G401 (cell line): ENCODE results near the gene SLC18A2. TPM values are rescaled to one million over a fixed set of nuclear protein-coding genes. Genes with fewer than 3 reads are reported as not detected.
"Not testable (repeated sequence)": the region's sequence is repeated elsewhere in the genome, so short reads cannot be mapped to it uniquely, and the experiment has no call there.

ENCODE experiments used
- DNase-seq: peaks from one replicate; pipeline ENCODE4 v3.0.0-alpha.2; 2015; ENCODE audit warnings: low spot score
- in situ Hi-C: cut with HindIII; loops from 2 replicates; pipeline ENCODE4 v1.10.0; 2016; ENCODE audit warnings: low sequenced_read_pairs, mixed read lengths
- total RNA-seq: library from RNA; depleted of rRNA; stranded (reverse); fragments of >200 nt; shearing (Covaris generic); gene quantifications from 2 replicates; pipeline ENCODE4 v1.2.3, GENCODE V29; 2014

Gene SLC18A2
- total RNA-seq, 1 experiment from 2014 or later = not detected

DNA sequence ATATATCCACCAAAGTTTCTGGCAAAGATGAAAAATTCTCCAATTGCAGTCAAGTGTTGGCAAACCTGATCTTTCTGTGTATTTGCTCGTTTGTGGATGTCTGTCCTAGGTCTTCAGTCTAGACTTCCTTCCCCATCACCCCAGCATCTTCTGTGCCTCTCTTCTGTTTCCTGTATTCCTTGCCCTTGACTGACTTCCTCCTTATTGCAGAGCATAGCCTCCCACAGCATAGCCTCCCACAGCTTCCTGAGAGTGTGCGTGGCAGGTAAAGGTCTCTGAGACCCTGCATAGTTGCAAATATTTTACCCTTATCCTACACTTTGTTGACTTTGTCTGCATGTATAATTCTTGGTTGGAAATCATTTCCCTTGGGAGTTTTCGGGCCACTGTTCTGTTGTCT, 18.4 kb downstream of the SLC18A2 start:
- DNase-seq = no peak
- in situ Hi-C loops = no loop called here

GRCh38 chr10:117260084-117260483, 19.2 kb downstream of the SLC18A2 start:
- in situ Hi-C loops = no loop called here
- no peak for DNase-seq

DNA sequence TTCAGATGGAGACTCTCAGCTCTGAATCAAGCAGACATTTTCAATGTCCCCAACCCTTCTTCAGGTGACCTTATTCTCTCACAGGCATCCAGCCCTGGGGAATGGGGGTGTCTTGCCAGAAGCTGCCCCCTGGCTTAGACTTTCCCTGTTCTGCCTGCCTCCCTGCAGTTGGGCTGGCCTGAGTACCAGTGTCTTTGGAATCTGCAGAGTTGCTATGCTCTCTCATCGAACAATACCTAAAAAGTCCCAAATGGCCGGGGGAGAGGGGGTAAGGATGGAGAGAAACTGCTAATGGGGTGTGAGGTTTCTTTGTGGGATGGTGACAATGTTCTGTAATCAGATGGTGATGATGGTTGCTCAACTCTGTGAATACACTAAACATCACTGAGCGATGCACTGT, 20.6 kb downstream of the SLC18A2 start:
- in situ Hi-C loops = no loop called here
- no peak for DNase-seq

DNA sequence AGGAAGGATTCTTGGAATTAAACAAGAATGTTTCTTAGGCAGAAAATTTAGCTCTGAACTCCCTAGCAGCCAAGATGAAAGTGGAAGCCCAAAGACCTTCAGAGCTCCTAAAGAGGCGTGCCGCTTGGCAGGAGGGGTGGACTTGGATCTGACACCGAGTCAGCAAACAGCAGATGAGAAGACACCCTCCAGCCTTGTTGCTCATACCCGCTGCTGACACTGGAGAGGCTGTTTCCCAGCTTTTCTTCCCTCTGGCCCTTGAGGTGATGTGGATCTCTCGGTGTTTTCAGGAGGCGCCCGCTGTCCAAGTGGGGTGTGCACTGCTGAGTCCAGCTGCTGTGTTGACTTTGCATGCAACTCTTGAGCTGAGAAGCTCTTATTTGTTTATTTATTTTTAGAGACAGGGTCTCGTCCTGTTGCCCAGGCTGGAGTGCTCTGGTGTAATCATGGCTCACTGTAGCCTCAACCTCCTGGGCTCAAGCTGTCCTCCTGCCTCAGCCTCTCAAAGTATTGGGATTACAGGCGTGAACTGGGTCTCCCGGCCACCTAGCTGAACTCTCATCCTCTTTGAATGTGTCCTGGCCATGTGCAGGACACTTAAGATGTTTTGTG, 21.5 kb downstream of the SLC18A2 start:
- DNase-seq = no peak
- in situ Hi-C loops = no loop called here

DNA sequence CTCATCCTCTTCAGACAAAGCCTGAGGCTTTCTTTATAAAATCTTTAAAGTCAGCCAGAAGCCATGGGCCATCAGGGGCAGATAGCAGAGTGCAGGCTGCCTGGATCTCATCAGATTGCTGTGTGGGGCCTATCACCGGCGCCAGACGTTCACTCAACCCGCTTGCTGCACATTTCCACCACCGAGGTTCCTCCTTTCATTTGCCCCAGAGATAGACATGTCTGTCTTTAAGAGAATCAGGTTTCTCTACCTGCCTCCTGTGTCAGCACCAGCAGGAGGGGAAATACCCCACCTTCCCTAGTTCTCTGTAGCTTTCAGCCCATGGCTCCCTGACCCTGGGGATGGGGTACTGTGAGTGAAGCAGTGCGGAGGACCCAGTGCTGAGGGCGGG, 22.0 kb downstream of the SLC18A2 start:
- no peak for DNase-seq
- in situ Hi-C loops = no loop called here

GRCh38 chr10:117264782-117265181, 23.9 kb downstream of the SLC18A2 start:
- in situ Hi-C loops = no loop called here
- DNase-seq = peak; percentile 73

DNA sequence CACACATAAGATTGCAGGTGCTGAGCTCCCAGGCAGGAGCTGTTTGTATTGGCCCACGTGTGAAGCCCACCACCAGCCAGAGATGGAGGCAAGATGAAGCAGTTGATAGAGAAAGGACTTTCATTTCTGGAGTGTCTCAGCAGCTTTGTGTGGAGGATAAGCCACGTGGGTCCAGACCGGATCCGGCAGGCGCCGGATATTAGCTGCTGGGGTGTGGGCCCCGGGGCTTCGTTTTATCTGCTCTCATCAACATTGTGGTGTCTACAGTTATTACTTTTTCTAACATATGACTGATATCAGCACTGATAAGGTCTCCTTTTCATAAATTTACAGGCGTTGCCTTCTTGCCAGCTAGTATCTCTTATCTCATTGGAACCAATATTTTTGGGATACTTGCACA, 25.5 kb downstream of the SLC18A2 start:
- no peak for DNase-seq
- in situ Hi-C loops = no loop called here

GRCh38 chr10:117266812-117267211, 25.9 kb downstream of the SLC18A2 start:
- DNase-seq = no peak
- in situ Hi-C loops = no loop called here

DNA sequence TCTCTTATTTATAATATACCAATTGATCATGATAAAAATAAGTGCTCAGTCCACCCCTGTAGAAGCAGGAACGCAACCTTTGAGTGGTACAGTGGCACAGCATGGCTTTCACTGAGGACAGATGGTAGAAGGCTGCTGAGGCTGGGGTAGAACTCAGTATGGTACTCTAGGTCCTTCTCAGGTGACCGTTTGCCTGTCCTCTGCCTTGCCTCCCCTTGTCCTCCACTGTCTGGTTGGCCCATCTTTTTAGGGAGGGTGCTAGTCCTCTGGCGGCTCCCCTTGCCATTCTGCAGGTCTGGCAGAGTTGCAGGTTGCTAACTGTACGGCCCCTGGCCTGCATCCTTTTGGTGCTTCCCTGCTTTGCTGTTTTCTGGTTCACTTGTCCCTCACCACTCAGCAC, 27.3 kb downstream of the SLC18A2 start:
- in situ Hi-C loops = no loop called here
- no peak for DNase-seq

DNA sequence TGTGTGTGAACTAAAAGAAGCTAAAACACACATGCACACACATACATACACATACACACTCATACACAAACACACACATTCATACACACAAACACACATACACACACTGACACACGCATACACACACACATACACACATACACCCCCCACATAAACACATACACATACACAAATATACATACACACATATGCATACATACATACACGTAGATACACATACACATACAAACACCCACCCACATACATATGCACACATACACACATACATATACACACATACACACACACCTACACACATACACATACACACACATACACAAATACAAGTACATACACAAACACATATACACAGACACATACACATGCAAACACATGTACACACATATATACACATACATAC, 28.0 kb downstream of the SLC18A2 start:
- DNase-seq = no peak
- in situ Hi-C loops = no loop called here

- in situ Hi-C loops = no loop called here
Measured at GRCh38 chr10:117271427-117271826, 30.5 kb downstream of the SLC18A2 start.

DNA sequence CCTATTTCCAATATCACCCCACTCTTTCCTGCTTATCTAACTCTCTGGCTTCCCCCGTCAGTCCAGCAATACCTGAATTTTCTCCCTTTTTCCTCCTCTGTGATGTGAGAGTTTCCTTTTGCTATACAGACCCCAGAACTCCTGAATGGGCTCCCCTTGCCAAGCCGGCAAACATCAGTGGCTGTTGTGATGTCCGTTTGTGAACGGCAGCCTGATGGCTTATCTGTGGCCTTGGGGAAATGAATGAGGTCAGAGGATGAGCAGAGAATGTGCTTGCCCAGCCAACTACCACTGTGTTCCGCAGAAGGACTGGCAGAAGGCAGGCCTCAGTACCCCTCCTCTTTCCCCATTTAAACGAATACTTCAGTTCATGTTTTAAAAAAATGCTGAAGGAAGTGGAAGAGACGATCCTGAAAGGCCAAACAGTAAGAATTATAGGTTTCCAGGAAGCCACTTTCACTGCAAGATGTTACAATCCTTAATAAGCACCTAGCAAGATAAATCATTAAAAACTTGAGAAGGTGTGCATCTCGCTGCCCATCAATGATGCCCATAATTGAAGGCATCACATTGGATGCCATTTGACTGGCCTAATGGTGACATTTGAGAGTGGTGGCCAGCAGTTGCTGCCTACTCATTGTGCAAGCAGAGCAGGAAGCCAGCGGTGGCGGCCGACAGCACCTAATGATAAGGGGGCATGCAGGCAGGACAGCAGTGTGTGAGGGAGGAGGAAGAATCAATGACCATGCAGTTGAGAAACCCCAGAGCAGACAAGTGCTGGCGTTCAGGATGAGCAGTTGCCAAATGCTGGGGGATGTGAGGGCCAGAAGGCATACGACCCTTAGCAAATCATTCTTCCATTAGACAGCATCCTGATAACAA, 31.5 kb downstream of the SLC18A2 start:
- in situ Hi-C loops = no loop called here
- DNase-seq = no peak

More at GRCh38 chr10:117271427-117271826, 30.5 kb downstream of the SLC18A2 start:
- DNase-seq = no peak

- DNase-seq = no peak
- in situ Hi-C loops = no loop called here
Measured at GRCh38 chr10:117273980-117274379, 33.1 kb downstream of the SLC18A2 start.

GRCh38 chr10:117274509-117274908, 33.6 kb downstream of the SLC18A2 start:
- in situ Hi-C loops = no loop called here
- no peak for DNase-seq

- in situ Hi-C loops = no loop called here
- DNase-seq = no peak
Measured at GRCh38 chr10:117275121-117275520, 34.2 kb downstream of the SLC18A2 start.

DNA sequence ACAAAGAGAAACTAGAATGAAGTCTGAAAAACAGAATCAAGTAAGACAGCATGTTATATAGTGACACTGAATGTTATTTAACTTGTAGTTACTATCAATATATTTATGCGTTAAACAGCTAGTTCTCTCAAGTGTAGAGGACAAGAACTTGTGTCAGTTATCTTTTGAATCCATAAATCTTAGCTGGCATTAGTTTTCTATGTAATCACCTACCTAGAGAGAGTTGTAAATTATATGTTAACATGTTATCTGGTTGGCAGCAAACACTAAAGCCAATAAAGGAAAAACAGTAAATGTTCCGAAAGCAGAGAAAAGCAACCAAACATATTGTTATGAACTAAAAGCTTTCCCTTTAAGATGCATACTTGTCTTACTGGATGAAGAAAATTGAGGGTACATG, 36.8 kb downstream of the SLC18A2 start:
- in situ Hi-C loops = no loop called here
- no peak for DNase-seq

DNA sequence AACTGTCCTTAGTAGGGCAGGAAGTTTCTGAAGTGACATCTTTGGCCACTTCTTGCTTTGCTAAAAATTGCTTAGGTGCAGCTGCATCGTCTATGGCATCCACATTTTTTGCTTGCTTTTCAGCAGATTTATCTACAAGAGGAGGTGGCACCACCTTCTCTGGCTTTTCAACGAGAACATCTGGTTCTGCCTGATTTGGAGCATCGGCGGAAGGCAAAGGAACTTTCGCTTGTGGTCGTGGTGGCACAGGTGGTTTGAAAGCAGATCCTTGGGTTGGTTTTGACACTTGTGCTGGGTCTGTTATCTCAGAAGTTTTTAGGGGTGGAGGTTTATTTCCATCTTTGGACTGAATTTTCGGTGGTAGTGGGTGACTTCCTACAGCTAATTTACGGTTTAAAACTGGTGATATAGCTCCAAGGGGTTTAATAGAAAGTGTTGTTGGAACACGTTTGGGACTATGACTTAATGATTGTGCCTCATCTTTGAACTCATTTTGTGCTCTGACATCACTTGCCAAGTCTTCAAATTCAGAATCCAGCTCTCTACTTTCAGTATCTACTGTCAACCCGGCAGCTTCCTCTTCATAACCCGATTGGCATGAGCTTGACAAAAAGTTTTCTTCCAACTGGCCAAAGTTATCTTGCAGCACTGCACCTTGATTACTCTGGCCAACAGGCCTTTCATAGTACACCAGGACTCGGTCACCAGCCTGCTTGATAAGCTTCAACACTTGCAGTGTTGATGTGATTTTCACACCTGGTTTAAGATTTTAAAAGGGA, 44.0 kb downstream of the SLC18A2 start:
- in situ Hi-C loops = no loop called here
- no peak for DNase-seq

GRCh38 chr10:117290872-117291271, 50.0 kb downstream of the SLC18A2 start:
- in situ Hi-C loops, DNase-seq: not testable (repeated sequence)

GRCh38 chr10:117294039-117294645, 53.2 kb downstream of the SLC18A2 start:
- in situ Hi-C loops = no loop called here
- DNase-seq = no peak

- in situ Hi-C loops = no loop called here
- DNase-seq = no peak
Measured at GRCh38 chr10:117294735-117295134, 53.8 kb downstream of the SLC18A2 start.
